Fibroblast of skin of left quadriceps (primary cell): Measurements from ENCODE around the gene BPIFB3.
"Not testable (repeated sequence)": the region's sequence is repeated elsewhere in the genome, so short reads cannot be mapped to it uniquely, and the experiment has no call there.

Experiments used
- DNase-seq, 2 experiments: peaks; one replicate each; pipeline ENCODE4 v3.0.0-alpha.2; 2013; ENCODE audit warnings: low read depth in 2 of 2

Gene BPIFB3

DNA sequence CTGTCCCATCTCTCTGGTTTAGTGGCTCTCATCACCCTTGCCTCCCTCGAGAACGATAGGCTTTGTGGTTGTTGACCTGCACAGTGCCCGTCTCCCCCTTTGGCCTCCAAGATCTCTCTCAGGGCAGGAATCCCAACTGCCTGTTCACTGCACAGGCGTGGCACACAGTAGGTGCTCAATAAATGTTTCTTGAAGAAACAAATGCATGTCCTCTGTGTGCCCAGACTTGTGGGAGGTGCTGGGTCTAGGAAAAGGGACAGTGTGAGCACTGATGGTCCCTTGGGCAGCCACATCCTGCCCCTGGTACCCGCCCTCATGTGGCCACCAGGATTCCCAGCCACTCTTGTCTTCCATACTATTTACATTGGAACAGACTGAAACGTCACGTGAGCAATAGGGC lies 24.8 kb upstream of the BPIFB3 start:
- no peak for DNase-seq

DNA sequence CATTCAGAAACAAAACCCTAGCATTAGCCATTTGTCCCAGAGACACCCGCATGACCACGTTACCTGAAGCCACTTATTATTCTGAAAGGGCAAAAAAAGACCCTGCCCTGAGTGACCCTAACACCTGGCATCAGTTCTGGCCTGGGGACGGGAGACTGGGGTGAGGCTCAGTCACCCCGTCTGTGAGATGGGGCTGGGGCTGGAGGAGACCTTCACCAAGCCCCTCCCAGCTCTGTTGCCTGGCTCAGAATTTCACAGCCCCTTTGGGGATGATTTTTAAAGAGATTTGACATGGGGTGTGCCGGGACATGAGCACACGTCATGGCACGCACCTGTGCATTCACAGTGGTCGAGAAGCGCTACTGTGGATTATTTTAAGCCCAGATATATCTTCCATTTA lies 23.6 kb upstream of the BPIFB3 start:
- no peak for DNase-seq

DNA sequence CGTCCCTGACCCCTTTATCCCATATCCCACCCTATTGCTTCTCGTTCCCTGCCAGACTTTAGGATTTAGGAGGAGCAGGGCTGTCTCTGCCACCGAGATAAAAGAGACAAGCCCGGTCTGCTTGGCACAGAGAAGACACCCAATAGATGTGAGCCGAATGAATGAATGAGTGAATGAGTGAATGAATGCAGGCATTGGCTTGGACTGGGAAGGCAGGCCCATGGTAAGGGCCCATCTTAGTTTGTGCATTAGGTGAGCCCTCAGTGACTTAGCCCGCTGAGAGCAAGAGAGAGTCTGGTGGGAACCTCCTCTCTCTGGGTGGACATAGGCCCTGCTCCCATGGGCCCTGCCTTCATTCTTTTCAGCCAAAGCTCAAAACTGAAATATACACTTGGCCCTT lies 23.1 kb upstream of the BPIFB3 start:
- no peak for DNase-seq

DNA sequence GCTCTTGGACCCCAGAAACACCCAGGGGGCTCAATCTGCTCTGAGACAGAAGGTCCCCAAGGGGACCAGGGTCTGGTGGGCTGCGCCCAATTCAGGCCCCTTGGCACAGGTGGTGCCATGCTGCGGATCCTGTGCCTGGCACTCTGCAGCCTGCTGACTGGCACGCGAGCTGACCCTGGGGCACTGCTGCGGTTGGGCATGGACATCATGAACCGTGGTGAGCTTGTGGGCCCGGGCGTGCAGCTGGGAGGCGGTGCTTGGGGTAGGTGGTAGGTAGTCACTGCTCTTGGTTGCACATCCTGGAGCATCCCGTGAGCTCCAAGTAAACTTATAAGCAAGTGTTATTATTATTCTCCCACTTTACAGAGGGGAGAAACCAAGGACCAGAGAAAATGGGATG lies 22.2 kb upstream of the BPIFB3 start, which contains the start of gene BPIFB6:
BPIFB6 (plus strand) TSS at position 118 of the 400 bp plus-strand sequence; CDS start at position 118, 0 bp downstream.
- DNase-seq: no peak

DNA sequence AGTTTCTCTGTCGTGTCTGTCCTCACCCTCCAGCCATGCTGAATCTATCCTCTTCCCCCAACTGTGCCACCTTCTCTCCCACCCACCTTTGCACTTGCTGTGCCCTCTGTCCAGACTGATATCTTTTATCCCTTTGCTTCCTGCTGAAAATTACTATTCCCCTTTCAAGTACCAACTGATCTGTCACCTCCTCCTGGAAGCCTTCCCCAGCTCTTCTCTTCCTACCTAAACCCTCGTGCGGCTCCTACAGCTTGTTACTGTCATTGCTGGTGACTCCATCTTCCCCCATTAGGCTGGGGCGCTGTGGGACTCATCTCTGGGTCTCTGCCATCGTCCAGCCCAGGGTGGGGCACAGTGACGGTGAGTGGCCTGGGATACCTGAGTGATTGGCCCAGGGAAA lies 21.1 kb upstream of the BPIFB3 start:
- DNase-seq: no peak

DNA sequence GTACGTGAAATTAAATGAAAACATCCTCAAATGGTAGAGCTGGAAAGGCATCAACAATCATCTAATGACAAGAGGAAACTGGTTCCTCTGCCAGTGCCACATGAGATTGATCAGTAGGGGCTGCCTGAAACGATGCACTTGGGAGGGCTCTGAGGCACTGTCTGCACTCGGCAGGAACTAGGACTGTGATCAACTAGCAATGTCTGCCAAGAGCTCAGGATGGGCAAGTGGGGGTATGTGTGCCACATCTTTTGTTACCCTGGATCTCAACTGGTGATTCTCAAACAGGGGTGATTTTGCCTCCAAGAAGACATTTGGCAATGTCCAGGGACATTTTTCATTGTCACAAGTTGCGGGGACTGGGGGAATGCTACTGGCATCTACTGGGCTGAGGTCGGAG lies 20.3 kb upstream of the BPIFB3 start:
- no peak for DNase-seq

DNA sequence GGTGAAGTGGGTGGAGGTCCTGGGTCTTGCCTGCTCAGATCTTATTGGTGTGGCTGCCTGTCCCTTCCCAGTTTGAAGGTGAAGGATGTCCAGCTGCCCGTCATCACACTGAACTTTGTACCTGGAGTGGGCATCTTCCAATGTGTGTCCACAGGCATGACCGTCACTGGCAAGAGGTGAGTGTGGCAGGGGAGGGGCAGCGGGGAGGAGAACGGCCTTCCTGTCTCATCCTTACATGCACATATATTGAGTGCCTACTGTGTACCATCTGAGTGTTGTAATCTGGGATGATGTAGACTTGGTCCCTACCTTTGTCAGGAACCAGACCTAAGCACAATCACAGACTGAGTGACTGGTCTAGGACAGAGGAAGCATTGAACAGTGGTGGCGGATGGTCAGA lies 19.6 kb upstream of the BPIFB3 start:
- DNase-seq: no peak

DNA sequence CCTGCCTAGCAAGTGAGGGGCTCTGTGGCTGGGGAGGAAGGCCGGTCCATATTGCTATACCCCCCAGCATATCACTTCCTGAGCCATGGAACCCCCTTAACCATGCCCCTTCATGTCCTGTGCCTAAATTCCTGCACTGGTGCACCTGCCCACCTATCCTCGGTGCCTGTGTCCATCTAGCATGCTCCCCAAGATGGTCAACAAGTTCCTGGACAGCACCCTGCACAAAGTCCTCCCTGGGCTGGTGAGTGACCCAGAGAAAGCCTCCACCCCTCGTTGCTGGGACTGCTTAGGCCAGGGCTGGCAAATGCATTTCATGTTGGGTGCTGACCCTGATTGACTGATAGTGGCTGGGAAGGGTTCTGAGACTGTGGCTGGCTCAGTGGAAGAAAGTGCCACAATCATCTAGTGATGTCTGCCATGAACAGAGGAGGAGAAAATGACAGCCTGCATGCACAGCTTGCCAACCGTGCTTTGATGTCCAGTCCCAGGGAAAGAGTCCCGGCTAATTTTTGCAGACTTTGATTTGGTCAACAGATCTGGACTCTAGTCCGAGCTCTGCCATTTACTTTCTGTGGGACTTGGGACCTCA lies 18.7 kb upstream of the BPIFB3 start:
- DNase-seq: no peak

DNA sequence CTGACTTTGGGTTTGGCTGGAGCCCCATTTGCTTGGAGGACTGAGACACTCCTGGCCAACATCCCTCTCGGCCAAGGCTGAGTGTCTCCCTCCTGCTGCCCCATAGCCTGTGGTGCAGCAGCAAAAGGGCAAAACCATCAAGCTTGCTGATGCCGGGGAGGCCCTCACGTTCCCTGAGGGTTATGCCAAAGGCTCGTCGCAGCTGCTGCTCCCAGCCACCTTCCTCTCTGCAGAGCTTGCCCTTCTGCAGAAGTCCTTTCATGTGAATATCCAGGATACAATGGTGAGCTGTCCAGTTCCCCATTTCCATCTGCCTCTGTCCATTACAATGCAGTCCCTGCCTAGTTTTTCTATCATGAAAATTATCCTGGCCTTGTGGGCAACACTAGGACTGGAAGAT lies 16.2 kb upstream of the BPIFB3 start:
- DNase-seq: no peak

DNA sequence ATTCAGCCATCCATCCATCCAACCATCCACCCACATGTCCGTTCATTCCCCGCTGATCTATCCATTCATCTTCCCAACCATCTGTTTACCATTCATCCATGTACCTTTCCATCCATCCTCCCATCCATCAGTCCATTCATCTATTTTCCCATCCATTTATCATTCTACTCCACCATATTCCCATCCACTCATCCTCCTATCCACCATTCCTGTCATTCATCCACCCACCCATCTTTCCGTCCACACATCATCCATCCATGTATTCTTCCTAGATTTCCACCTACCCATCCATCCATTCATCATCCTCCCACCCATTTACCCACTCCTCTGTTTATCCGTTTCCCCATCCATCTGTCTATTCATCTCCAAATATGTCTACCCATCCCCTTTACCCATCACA lies 15.5 kb upstream of the BPIFB3 start:
- no peak for DNase-seq

DNA sequence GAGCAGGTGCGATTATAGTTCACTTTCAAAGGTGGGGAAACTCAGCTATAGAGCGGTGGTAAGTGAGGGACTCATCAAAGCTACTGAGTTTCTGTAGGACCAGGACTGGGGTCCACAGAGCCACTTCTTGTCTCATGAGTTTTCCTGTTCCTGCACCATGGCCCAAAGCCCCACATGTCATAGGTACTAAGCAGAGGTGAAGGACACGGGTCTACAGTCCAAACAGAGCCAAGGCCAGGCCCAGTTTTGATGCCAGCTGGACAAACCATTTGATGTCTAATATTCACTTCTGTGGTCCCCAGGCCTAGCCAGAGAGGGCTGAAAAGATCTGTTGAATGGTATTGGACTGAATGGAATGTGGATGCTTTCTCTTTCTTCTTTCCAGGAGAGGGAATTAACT lies 11.3 kb upstream of the BPIFB3 start:
- DNase-seq: no peak

DNA sequence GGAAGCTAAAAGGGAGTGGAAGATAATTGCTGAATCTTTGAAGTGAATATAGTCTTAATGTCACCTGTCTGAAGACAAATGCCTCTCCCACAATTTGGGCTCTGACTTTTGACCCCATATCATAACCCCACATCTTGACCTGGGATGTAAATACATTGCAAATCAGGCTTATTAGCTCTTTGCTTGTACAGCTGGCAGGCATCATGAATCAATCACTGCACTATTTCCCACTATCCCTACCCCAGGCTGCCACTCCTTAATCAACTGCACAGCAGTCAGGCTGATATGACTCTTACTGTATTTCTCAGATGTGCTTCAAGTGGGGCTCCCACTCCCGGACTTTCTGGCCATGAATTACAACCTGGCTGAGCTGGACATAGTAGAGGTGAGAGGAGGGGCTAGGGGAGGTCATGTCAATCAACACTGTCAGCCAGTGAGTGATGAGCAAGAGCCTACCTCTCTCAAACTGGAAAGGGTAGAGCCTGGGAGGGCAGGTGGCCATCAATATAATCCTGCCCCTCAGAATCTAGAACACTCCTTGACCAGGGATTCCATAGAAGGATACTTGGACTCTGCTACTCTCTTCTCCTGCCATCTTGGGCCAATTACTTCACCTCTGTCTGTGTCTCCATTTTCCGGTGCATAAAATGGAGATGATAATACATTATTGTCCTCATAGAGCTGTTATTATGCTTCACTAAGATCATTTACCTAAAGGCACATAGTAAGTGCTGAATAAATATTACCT lies 10.5 kb upstream of the BPIFB3 start:
- no peak for DNase-seq

DNA sequence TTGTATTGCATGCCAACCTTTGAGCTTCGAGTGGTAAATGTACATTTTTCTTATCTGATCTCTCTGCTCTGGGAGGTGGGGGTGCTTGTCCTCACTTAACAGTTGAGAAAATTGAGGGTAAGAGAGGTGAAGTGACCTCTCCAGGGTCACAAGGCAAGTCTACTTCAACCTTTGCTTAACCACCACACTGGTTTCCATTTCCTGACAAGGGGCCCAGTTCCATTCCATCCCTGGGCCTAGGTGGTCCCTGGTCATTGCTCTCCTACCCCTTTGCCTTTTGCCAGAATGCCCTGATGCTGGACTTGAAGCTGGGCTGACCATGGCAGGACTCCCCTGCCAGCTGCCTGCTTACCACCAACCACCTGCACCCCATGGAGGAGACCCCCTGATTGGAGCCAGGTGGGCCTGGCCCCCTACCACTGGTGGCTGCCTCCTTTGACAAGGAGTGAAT lies 9.9 kb upstream of the BPIFB3 start:
- DNase-seq: no peak

DNA sequence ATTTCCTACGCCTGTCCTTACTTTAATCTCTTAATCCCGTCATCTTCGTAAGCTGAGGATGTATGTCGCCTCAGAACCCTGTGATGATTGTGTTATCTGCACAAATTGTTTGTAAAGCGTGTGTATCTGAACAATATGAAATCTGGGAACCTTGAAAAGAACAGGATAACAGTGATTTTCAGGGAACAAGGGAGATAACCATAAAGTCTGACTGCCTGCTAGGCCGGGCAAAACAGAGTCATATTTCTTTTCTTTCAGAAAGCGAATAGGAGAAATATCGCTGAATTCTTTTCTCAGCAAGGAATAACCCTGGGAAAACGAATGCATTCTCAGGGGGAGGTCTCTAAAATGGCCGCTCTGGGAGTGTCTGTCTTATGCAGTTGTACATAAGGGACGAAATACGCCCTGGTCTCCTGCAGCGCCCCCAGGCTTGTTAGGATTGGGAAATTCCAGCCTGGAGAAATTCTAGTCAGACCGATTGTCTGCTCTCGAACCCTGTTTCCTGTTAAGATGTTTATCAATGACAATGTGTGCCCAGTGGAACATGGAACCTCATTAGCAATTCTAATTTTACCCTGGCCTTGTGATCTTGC lies 8.5 kb upstream of the BPIFB3 start:
- DNase-seq: not testable (repeated sequence)

DNA sequence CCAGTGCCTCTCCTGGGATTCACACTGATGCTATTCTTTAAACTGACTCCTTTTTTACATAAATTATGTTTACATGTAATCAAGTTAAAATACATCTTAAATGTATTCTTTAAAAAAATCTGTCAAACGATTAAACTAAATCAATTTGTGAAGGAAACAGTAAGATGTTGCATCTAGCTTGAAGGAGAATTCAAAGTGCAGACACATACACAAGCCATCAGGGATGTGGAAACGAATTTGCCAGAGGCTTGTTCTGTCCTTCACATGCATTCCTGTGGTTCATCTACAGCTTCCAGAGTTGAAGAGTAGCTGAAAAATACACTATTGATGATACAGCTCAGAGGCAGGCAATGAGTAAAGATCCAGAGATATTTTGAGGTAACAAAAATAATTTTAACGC lies 7.3 kb upstream of the BPIFB3 start:
- no peak for DNase-seq

DNA sequence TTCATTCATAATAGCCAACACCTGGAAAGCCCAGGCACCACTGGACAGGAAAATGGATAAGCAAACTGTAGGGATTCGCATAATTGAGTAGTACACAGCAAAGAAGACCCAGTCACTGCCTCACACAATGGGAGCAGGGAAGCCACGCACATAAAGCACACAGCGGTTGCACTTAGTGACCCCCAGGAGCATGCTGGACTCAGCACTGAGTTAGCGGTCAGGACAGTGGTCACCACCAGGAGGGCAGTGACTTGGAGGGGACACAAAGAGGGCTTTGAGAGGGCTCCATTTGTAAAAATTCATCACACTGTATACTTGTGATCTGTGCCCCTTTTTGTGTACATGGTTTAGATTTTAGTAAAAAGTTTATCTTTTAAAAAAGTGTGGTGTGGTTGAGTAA lies 2.4 kb upstream of the BPIFB3 start:
- DNase-seq: no peak

DNA sequence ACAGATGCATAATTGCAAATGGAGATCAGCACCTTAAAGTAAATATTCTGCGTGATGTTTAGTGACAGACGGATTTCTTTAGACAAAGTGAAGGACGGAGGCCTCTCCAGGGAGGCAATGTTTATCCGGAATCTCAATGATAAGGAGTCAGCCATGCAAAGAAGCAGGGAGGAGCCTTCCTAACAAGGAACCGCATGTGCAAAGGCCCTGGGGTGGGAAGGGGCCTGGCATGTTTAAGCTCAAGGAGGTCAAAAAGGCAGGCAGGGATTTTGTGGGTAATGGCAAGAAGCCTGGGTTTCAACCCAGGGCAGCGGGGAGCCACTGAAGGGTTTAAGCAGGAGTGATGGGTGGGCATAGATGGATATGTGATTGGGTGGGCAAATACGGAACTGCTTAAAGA lies 678 bp downstream of the BPIFB3 start:
- no peak for DNase-seq

DNA sequence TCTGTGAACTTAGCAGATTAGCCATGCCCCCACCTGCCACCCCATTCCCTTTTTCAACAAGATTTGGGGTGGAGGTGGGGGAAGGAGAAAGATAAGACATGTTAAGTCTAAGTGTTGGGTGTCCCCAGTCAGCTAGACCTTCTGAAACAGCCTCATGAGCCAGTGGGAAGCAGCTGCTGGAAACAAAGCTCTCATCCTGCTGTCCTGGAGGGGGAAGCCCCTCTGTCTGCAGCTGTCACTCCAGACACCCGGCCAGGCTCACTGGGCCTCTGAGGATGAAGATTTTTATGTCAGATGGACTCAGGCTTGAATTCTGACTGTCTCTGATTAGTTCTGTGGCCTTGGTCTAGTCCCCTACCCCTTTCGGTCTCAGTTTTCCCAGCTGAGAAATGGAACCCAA lies 1.1 kb downstream of the BPIFB3 start:
- no peak for DNase-seq

DNA sequence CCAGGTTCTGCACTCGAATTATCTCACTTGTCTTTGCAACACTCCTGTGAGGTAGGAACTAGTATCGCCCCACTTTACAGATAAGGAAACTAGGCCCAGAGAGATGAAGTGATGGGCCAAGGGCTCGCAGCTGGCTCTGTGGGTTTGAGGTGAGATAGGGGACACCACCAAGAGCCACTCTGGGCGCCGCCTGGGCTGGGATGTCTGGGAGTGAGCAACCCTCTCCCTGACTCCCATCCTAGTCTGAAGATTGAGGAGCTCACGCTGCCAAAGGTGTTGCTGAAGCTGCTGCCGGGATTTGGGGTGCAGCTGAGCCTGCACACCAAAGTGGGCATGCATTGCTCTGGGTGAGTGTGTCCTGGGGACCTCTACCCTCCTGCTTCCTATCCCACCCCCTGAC lies 5.4 kb downstream of the BPIFB3 start:
- no peak for DNase-seq

DNA sequence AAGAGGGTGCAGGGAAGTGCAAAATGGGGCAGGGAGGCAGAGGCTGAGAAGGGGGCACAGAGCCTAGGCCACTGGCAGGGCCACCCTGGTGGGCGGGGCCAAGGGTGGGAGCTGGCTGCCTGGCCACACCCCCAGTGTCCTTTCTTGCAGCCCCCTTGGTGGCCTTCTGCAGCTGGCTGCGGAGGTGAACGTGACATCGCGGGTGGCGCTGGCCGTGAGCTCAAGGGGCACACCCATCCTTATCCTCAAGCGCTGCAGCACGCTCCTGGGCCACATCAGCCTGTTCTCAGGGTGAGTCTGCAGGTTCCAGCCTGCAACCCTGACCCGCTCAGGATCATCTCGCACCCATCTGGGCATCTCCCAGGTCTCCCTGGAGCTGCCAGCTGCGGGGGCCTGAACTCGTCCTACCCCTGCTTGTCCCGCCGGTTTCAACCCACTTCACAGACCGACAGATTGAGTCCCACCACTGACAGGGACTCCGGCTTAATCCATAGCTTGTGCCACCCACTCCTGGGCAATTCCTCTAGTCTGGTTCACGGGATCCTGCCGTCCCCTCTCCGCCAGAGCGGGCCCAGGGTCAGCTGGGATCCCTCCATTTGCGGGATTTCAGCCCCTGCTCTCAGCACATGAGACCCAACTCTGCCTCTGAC lies 6.2 kb downstream of the BPIFB3 start:
- DNase-seq: no peak

DNA sequence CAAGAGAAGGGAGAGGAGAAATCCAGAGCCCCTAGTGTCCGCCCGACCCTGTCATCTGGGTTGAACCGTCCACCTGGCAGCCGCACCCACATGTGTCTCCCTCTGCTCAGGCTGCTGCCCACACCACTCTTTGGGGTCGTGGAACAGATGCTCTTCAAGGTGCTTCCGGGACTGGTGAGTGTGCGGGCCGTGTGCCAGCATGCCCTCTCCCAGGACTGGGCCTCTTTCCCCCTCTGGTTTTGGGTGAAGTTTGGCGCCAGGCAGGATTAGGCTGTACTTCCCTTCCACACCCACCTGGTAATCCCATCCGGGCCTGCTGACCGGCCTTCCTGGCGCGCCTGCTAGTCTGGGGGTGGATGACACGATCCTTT lies 7.9 kb downstream of the BPIFB3 start:
- DNase-seq: no peak

DNA sequence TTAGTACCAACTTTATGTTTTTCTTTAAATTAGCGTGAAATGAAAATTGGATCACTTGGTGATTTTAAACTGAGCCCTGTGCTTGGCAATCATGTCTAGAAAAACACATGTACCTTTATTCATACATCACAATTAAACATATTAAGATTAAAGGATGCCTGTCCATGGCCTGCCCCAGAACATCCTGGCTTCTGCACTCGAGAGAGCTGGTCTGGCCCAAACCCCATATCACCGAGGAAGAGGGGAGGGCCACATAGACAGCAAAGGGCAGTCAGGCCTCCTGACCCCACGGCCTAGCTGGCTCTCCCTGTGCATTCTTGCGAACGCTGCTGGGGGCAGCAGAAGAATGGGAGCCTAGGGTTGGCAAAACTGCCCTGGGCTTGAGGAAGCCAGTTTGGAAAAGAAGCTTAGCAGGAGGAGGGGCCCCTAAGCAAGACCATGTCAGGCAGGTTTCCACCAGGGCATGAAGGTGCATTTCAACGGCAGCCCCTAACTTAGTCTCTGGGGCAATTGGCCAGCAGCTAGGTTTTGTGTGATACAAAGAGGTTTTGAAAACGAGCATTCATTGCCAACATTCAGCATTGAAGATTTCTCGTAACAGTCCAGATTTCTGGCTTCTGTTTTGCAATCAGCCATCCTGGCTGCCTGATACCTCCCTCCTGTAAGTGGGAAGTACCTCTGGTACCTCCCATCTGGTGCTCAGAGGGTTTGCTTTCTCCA lies 8.6 kb downstream of the BPIFB3 start:
- DNase-seq: no peak
